ENCODE measurements around the gene ELF4. TPM values are rescaled to one million over a fixed set of nuclear protein-coding genes. Genes with fewer than 3 reads are reported as not detected.

ELF4 gene
- total and polyA plus RNA-seq, 2 of the 13 experiments (the other 11 are each of a cell fraction or from before 2014, with no cell fraction given) = 1.3 to 2.6 TPM

GRCh38 chrX:130057209-130057608, 53.1 kb downstream of the ELF4 start (continued):
- no peak for TF ChIP-seq DNMT3B (CRISPR knock-in tag; conservative IDR thresholded peaks at IDR 0.05)
- TF ChIP-seq CBX2 (IDR thresholded peaks at IDR 0.05; ENCODE audit: low read depth, low read length) = no peak
- no peak for TF ChIP-seq CBX2 (CRISPR knock-in tag; IDR thresholded peaks at IDR 0.05; ENCODE audit: low read depth)
- no peak for TF ChIP-seq RXRA (CRISPR knock-in tag; IDR thresholded peaks at IDR 0.05)
- TF ChIP-seq TRAFD1 (CRISPR knock-in tag; IDR thresholded peaks at IDR 0.05; ENCODE audit: borderline replicate concordance) = no peak
- TF ChIP-seq CAMTA2 (CRISPR knock-in tag; IDR thresholded peaks at IDR 0.05; ENCODE audit: borderline replicate concordance) = no peak
- no peak for TF ChIP-seq DMTF1 (CRISPR knock-in tag; IDR thresholded peaks at IDR 0.05)
- TF ChIP-seq PBX2 (CRISPR knock-in tag; IDR thresholded peaks at IDR 0.05) = no peak

- ATAC-seq = no peak
- Histone ChIP-seq H3K36me3 (replicated peaks in 1 of 2; ENCODE audit: control insufficient read depth in 1 of 2, insufficient read depth in 2 of 2, low read length in 2 of 2) (peaks cover 0 to 9% of the 10 kb centered on the region in 2 experiments; a peak in 2 of 5 replicates), H3K9ac (ENCODE audit: insufficient read depth, low read depth, low read length) (no peak overlapping the region), H3K4me3 (replicated peaks in 1 of 3; ENCODE audit: insufficient read depth in 1 of 3, low read depth in 2 of 3, low read length in 3 of 3) (no peak overlapping the region), H3K4me2 (ENCODE audit: low read depth, low read length) (no peak overlapping the region), H3K27me3 (ENCODE audit: control insufficient read depth in 1 of 2, insufficient read depth in 2 of 2, low read length in 2 of 2) (no peaks in the 10 kb centered on the region), H3K79me2 (ENCODE audit: insufficient read depth, low read length) (no peaks in the 10 kb centered on the region), H3K27ac (ENCODE audit: extremely low read length, insufficient read depth, low read length) (no peak overlapping the region), H3K4me1 (ENCODE audit: insufficient read depth, low read length) (peaks cover 3% of the 10 kb centered on the region; the same call in 1 of the 2 replicates), H3K9me3 (ENCODE audit: low read length) (no peaks in the 10 kb centered on the region), H4K20me1 (ENCODE audit: insufficient read depth, low read length) (no peaks in the 10 kb centered on the region), H2AFZ (ENCODE audit: low read length) (no peak overlapping the region)
- BruUV-seq (replicated peaks) = no TSS peak
- 94% methylated on average over 18 of the region's 18 CpGs for WGBS (ENCODE audit: low lambda C conversion rate)
- CTCF ChIA-PET (ENCODE audit: low intra/inter-chr PET ratio, low total read pairs) = no interaction called here
- no peak for DNase-seq (ENCODE audit: low spot score)
- intact Hi-C loops (cut with micrococcal nuclease; ENCODE audit: unreplicated experiment) = no loop called here
- POLR2A ChIA-PET = no interaction called here
- no peak for FAIRE-seq
- in situ Hi-C loops (cut with HindIII; ENCODE audit: extremely low pct_ligation_motif_present, low pct_unique_long_range_greater_than_20kb) = loop anchor here (25.0 kb wide), 1 partner anchor 444 kb away; no protein-coding TSS in a partner anchor
- TF ChIP-seq GTF2F1 (IDR thresholded peaks at IDR 0.05; ENCODE audit: low read length) (no peak), POLR2AphosphoS5 (IDR thresholded peaks at IDR 0.05; ENCODE audit: low read depth, low read length) (no peak), E2F1 (CRISPR knock-in tag; IDR thresholded peaks at IDR 0.05) (no peak), ATF4 (CRISPR knock-in tag; IDR thresholded peaks at IDR 0.05) (no peak), BRF2 (CRISPR knock-in tag; IDR thresholded peaks at IDR 0.05) (no peak), NCOR1 (IDR thresholded peaks at IDR 0.05; ENCODE audit: borderline replicate concordance, low read length) (no peak)
Measured at GRCh38 chrX:130055899-130056298, 54.4 kb downstream of the ELF4 start.

Data from HepG2 (cell line).